Measurements from ENCODE around the gene ANKRD40. TPM values are rescaled to one million over a fixed set of nuclear protein-coding genes. Genes with fewer than 3 reads are reported as not detected.
"Not testable (repeated sequence)": the region's sequence is repeated elsewhere in the genome, so short reads cannot be mapped to it uniquely, and the experiment has no call there.

ANKRD40 gene
- total RNA-seq, 1 donor from 2014 or later: 32.5 TPM

- DNase-seq (ENCODE audit: low read depth in 2 of 2): peak; percentile 51 to 56
These were observed 21.1 kb downstream of the ANKRD40 start for GRCh38 chr17:50686494-50687199.

DNA sequence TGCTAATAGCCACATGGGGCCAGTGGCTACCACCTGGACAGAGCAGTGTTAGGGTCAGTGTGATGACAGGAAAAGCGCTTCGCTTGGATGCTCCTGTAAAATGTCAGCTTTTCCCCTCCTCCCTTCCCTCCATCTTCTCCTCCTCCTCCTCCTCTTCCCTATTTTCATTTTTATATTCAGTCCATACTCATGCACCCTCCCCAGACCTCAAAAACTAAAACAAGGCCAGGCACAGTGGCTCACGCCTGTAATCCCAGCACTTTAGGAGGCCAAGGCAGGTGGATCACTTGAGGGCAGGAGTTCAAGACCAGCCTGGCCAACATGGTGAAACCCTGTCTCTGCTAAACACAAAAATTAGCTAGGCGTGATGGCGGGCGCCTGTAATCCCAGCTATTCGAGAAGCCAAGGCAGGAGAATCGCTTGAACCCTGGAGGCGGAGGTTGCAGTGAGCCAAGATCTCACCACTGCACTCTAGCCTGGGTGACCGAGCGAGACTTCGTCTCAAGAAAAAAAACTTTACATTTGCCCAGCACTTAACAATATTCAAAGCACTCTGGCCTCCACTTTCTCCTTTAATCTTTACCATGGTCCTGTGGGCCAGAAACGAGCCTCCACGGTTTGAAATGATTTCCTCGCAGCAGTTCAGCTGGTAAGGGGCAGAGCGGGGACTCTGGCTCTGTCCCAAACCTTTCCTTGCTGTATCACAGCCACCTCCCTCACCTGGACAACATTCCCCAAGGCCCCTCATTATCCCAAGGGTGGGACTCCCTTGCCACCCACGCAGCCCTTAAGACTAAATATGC is 21.8 kb downstream of the ANKRD40 start:
- no peak for DNase-seq (ENCODE audit: low read depth in 2 of 2)

DNA sequence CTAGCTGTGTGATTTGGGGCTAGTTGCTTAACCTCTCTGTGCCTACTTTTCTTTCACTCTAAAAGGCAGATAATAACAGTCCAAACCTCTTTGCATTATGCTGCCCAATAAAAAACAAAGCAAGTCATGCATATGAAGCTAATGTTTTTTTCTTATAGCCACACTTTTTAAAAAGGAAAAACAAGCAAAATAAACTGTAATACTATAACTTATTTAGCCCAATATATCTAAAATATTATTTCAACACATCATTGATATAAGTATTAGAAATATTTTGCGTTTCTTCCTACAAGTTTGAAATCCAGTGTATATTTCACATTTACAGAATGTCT is 22.4 kb downstream of the ANKRD40 start:
- DNase-seq (ENCODE audit: low read depth in 2 of 2): no peak

DNA sequence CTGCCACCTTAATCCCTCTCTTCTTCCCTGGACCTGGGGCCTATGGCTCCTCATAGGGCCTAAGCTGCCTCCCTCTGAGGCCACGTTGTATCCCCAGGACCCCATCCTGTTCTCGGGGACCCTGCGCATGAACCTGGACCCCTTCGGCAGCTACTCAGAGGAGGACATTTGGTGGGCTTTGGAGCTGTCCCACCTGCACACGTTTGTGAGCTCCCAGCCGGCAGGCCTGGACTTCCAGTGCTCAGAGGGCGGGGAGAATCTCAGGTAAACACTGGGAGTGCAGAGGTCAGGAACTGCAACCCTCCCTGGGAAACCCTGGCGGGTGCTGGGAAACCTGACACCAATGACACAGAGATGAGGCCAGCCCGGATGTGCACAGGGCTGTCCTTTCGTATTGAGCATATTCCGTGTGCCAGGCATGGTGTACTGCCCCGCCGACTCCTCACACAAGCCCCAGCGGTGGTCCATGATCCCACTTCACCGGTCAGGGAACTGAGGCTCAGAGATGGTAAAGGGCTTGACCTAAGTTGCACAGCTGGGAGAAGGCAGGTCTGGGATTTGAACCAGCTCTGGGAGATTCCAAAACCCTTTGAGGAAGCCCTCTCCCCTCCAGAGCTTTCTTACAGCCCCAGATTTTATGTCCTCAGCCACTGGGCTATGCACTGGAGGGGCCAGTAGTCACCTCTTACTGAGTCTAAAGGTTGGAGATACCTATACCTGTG is 22.9 kb downstream of the ANKRD40 start:
- no peak for DNase-seq (ENCODE audit: low read depth in 2 of 2)

DNA sequence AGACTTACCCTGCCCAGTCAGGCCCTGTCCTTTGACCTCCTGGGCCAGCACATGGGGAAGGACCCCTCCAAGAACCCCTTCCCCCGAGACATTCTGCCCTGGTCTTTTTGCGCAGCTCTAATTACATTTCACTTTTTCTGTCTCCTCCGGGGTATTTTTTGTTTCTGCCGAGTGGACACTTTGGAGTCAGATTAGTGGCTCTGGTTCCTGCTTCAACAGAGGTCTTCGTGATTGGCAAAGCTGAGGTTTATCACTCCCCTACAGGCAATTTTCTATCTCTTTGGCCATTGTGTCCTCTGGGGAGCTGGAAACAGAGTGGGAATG is 23.5 kb downstream of the ANKRD40 start:
- DNase-seq (ENCODE audit: low read depth in 2 of 2): no peak

DNA sequence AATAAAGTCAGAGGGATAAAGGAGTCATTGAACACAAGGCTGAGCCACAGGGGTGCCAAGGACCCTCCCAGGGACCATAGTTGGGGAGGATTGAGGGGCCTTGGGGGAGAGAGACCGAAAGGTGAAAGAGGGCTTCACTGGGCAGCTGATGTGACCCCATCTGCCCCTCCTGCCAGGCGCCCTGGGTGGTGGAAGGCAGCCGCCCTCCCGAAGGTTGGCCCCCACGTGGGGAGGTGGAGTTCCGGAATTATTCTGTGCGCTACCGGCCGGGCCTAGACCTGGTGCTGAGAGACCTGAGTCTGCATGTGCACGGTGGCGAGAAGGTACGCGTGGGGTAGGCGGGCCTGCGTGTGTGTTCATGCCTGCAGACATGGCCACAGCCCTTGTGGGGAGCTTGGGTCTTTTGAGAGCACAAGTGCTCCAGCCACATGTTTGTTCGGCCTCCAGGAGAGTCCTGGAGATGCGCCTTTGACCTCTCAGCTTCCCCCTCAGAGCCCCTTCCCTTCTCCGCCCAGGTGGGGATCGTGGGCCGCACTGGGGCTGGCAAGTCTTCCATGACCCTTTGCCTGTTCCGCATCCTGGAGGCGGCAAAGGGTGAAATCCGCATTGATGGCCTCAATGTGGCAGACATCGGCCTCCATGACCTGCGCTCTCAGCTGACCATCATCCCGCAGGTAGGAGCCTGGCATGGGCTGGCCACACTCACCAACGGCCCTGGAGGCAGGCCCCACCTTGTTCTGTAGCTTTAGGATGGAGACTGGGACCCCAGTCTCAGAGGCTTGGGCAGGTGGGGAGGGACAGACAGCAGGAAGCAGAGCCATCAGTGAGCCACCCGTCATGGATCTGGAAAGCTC is 24.1 kb downstream of the ANKRD40 start:
- DNase-seq (ENCODE audit: low read depth in 2 of 2): no peak

GRCh38 chr17:50682938-50683337 is 24.8 kb downstream of the ANKRD40 start:
- no peak for DNase-seq (ENCODE audit: low read depth in 2 of 2)

GRCh38 chr17:50682441-50682840 is 25.3 kb downstream of the ANKRD40 start:
- DNase-seq (ENCODE audit: low read depth in 2 of 2): no peak

GRCh38 chr17:50681263-50682200 is 26.2 kb downstream of the ANKRD40 start:
- DNase-seq (ENCODE audit: low read depth in 2 of 2): peak; percentile 82 to 87

GRCh38 chr17:50680543-50681262 is 27.0 kb downstream of the ANKRD40 start:
- DNase-seq (ENCODE audit: low read depth in 2 of 2): not testable (repeated sequence)

DNA sequence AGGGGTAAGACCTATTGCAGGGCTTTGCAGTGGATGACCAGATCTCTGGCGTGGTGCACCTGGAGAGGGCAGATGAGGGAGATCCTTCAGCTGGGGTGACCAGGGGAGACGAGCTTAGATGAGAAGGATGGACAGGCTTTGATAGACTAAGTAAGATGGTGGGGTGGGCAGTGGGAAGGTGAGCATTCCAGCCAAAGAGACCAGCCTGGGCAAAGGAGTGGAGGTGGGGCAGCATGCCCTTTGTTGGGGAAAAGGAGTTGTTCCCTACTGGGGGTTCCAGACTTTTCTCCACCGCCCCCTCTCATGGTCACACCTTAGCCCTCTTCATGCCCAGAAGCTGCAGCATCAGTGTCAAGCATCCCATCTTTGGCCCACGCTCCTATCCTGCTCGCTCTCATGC is 27.6 kb downstream of the ANKRD40 start:
- DNase-seq (ENCODE audit: low read depth in 2 of 2): no peak

DNA sequence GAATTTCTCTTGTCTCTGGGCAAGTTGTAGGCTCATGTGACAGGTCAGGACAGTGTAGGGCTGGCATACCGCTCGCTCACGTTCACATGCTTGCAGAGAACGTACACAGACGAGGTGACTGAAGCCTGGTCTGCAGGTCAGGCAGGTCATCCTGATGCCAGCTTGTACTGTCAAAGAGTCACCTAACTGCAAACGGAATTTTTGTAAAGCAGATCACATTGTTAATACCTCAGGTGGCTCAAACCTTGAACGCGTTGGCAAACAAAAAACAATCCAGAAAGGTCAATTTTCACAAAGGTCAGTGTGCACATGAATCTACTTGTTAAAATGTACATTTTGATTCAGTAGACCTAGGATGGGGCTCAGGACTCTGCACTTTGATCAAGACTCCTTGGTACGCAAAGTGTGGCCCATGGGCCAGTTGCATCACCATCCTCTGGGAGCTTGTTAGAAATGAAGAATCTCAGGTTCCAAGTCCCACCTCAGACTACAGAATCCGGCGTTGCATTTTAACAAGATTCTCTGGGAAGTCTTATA is 28.6 kb downstream of the ANKRD40 start:
- no peak for DNase-seq (ENCODE audit: low read depth in 2 of 2)

DNA sequence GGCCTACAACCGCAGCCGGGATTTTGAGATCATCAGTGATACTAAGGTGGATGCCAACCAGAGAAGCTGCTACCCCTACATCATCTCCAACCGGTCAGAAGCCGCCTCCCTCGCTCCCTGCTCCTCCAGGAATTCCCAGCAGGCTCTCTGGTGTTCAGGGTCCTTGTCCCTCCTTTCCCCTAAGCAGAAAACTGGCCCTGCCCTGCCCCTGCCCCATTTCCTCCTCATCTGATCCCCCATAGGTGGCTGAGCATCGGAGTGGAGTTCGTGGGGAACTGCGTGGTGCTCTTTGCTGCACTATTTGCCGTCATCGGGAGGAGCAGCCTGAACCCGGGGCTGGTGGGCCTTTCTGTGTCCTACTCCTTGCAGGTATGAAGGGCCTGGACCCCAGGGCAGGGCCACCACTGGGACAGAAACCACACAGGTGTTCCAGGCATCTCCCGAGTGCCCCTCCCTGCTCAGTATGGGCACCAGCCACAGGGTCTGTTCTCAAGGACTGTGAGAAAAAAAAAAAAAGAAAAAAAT is 29.8 kb downstream of the ANKRD40 start:
- DNase-seq (ENCODE audit: low read depth in 2 of 2): no peak

DNA sequence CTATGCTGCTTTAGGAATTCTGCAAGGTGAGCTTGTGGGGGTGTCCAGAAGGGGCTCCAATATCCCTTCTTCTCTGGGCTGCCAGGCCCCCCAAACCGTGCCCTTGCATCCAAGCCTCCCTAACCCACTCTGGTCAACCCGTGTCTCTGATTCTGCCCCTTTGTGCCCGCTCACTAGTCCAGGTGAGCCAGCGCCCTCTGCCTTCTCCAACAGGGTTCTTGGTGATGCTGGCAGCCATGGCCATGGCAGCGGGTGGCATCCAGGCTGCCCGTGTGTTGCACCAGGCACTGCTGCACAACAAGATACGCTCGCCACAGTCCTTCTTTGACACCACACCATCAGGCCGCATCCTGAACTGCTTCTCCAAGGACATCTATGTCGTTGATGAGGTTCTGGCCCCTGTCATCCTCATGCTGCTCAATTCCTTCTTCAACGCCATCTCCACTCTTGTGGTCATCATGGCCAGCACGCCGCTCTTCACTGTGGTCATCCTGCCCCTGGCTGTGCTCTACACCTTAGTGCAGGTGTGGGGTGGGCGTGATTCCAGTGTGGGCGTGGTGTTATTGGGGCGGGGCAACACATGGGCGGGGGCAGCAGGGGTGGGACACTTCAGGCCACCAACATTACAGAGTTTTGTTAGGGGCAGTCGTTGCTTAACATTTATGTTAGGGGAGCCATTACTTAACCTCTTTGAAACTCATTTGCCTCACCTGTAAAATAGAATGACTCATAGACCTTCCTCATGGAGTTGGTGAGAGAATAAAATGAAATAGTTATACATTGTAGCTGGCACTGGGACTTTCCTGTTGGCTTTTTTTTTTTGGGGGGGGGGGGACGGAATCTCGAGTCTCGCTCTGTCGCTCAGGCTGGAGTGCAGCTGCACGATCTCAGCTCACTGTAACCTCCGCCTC is 31.4 kb downstream of the ANKRD40 start:
- no peak for DNase-seq (ENCODE audit: low read depth in 2 of 2)

DNA sequence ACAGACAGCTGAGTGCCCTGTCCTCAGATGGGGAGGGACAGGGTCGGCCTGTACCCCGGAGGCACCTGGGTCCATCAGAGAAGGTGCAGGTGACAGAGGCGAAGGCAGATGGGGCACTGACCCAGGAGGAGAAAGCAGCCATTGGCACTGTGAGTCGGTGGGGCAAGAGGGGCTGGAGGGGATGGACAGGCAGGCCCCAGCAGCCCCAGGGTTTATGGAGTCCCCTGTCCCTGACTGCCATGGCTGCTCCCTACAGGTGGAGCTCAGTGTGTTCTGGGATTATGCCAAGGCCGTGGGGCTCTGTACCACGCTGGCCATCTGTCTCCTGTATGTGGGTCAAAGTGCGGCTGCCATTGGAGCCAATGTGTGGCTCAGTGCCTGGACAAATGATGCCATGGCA is 32.1 kb downstream of the ANKRD40 start:
- DNase-seq (ENCODE audit: low read depth in 2 of 2): no peak

DNA sequence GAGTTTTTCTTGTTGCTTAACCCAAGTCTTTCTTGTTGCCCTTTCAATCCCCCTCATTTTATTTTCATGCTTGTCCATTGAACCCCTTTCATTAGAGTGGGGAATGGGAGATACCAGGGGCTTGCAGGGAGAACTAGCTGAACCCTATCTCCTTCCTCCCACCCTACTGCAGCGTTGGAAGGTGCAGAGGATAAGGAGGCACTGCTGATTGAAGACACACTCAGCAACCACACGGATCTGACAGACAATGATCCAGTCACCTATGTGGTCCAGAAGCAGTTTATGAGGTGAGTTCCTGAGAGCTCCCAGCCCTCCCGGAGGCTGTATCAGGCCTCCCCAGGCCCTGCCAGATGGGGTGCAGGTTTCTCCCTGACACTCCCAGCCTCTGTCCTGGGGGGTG is 32.5 kb downstream of the ANKRD40 start:
- DNase-seq (ENCODE audit: low read depth in 2 of 2): no peak

DNA sequence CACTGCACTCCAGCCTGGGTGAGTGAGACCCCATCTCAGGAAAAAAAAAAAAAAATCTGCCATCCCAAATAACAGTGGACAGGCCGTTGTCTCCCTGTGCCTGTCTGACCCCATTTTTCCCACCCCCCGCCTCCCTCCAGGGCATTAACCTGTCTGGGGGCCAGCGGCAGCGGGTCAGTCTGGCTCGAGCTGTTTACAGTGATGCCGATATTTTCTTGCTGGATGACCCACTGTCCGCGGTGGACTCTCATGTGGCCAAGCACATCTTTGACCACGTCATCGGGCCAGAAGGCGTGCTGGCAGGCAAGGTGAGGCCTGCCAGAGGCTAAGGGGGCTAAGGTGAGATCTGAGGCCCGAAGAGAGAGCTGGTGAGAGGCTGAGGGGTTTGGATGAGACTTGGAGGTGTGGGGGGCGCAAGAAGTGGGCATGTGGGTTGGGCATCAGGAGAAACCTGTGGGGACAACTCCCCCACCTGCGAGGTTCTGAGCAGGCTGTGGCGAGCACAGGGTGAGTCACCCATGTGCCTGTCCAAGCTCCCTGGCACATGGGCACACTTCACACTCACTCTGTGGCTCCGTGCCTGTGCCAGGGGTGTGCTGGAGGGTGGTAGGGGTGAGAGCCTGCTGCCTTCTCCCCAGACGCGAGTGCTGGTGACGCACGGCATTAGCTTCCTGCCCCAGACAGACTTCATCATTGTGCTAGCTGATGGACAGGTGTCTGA is 34.7 kb downstream of the ANKRD40 start:
- no peak for DNase-seq (ENCODE audit: low read depth in 2 of 2)

DNA sequence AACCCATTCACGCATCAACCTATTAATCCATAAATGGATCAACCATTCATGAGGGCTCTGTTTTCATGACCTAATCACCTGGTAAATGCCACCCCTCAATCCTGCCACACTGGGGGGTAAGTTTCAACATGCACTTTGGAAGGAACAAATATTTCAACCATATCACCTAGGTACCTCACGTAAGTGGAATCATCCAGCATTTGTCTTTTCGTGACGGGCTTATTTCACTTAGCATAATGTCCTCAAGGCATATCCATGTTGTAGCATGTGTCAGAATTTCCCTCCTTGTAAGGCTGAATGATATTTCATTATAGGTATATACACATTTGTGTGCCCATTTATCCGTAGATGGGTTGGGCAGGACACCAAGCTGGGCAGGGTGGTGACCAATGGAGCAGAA is 35.6 kb downstream of the ANKRD40 start:
- DNase-seq (ENCODE audit: low read depth in 2 of 2): no peak
